PC-3 (cell line): ENCODE measurements around the gene LRFN4.

ENCODE experiments used
- EZH2 ChIP-seq: fragments of 300-600 bp; sonication (generic); IDR thresholded peaks from one replicate; pipeline ENCODE4 v1.6.1; 2017; ENCODE audit warnings: antibody characterized with exemption, mild to moderate bottlenecking, low read length; ENCODE audit not compliant: unreplicated experiment
- TF ChIP-seq, protein P1 (sequence below): fragments of 300-600 bp; sonication (generic); conservative IDR thresholded peaks from 2 replicates; pipeline ENCODE4 v1.5.1; 2017; ENCODE audit warnings: antibody characterized with exemption, low read depth, mild to moderate bottlenecking, low read length

DNA sequence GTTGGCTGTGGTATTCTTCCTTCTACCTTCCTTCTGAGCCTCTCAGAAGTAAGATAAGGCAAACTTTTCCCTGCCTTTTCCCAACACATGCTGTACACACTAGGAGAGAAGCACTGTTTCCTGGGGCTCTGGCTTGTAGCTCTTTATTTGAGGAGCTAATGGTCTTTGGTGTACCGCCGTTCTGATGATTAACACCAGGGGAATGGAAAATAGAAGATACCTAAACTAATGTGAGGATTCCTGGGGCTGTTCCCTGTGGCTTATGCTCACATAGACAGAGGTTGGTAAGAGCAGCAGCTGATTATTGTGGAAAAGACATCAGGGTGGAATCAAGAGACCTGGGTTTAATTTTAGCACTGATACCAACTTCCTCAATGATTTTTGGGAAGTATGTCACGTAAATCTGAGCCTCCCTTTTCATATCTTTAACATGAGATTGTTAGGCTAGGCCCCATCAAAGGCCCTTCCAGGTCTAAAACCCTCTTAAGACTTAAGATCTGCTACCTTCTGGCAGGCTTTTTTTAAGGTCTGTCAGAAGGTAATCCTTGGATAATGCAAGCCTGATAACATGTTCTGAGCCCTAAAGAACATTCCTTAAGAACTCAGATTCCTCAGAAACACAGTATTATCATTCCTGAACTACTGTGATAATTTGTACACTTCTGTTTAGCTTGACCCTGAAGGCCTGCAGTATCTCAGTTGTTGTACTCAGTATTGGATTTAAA lies 38.5 kb upstream of the LRFN4 start:
- TF ChIP-seq, protein P1, sequence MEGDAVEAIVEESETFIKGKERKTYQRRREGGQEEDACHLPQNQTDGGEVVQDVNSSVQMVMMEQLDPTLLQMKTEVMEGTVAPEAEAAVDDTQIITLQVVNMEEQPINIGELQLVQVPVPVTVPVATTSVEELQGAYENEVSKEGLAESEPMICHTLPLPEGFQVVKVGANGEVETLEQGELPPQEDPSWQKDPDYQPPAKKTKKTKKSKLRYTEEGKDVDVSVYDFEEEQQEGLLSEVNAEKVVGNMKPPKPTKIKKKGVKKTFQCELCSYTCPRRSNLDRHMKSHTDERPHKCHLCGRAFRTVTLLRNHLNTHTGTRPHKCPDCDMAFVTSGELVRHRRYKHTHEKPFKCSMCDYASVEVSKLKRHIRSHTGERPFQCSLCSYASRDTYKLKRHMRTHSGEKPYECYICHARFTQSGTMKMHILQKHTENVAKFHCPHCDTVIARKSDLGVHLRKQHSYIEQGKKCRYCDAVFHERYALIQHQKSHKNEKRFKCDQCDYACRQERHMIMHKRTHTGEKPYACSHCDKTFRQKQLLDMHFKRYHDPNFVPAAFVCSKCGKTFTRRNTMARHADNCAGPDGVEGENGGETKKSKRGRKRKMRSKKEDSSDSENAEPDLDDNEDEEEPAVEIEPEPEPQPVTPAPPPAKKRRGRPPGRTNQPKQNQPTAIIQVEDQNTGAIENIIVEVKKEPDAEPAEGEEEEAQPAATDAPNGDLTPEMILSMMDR, result no peak
- no peak for TF ChIP-seq EZH2
